GM12892 (cell line): ENCODE results near the gene ARNT2.

Source experiments
- POLR2A ChIP-seq: IDR thresholded peaks from 2 replicates; pipeline ENCODE4 v1.6.1; 2011; ENCODE audit warnings: low read depth, low read length, control low read depth
- POLR2AphosphoS5 ChIP-seq: IDR thresholded peaks from 2 replicates; pipeline ENCODE4 v1.6.1; 2011; ENCODE audit warnings: low read depth, low read length, control low read depth

GRCh38 chr15:80487839-80488390, 83.7 kb downstream of the ARNT2 start:
- TF ChIP-seq POLR2A (no peak), POLR2AphosphoS5 (no peak)
